Mammary epithelial cell (primary cell): ENCODE results near the gene ELMO1.

Experiments used
- EZH2 ChIP-seq: IDR thresholded peaks from 2 replicates; pipeline ENCODE4 v1.6.1; 2012; ENCODE audit warnings: low read length, inconsistent platforms, borderline replicate concordance
- TF ChIP-seq, protein P1 (sequence below), 2 donors: IDR thresholded peaks in 1 of 2; conservative IDR thresholded peaks in 1 of 2; 2 replicates each; pipeline ENCODE4 v1.5.1; 2011 to 2012; ENCODE audit warnings: inconsistent platforms in 2 of 2, low read length in 2 of 2, mild to moderate bottlenecking in 2 of 2, control low read depth in 1 of 2, low read depth in 1 of 2; ENCODE audit not compliant: insufficient read depth in 1 of 2; ENCODE audit errors: extremely low read depth in 1 of 2

DNA sequence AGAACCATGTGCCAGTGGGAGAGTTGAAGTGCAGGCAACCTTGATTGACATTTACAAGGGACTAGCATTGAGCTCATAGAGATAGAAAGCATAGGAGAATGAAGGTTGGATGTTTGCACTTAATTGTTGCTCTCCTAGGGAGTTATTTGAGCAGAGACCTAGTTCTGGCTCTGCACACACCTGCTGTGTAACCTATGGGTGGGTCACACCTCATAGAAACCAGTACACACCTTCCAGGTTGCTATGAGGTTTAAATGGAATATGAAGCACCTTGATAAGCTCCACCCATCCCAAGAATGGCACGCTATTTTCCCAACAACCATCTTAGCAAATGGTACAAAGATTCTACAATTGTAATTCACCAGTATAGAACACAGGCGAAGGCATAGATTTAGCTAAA lies 638.2 kb downstream of the ELMO1 start:
- TF ChIP-seq, protein P1, sequence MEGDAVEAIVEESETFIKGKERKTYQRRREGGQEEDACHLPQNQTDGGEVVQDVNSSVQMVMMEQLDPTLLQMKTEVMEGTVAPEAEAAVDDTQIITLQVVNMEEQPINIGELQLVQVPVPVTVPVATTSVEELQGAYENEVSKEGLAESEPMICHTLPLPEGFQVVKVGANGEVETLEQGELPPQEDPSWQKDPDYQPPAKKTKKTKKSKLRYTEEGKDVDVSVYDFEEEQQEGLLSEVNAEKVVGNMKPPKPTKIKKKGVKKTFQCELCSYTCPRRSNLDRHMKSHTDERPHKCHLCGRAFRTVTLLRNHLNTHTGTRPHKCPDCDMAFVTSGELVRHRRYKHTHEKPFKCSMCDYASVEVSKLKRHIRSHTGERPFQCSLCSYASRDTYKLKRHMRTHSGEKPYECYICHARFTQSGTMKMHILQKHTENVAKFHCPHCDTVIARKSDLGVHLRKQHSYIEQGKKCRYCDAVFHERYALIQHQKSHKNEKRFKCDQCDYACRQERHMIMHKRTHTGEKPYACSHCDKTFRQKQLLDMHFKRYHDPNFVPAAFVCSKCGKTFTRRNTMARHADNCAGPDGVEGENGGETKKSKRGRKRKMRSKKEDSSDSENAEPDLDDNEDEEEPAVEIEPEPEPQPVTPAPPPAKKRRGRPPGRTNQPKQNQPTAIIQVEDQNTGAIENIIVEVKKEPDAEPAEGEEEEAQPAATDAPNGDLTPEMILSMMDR (conservative IDR thresholded peaks at IDR 0.05 in 1 of 2, IDR thresholded peaks at IDR 0.05 in 1 of 2; ENCODE audit: extremely low read depth in 1 of 2, insufficient read depth in 1 of 2, low read depth in 1 of 2, low read length in 2 of 2): no peak
- no peak for TF ChIP-seq EZH2
